HFF-Myc (cell line): Measurements from ENCODE around the gene NXPE3.

Source experiments
- DNase-seq: peaks from one replicate; pipeline ENCODE4 v3.0.0-alpha.2; 2011; ENCODE audit warnings: low read depth; ENCODE audit errors: extremely low read depth
- H3K4me3 ChIP-seq: replicated peaks from 2 replicates; pipeline ENCODE4 v1.5.1; 2011; ENCODE audit warnings: low read depth, mild to moderate bottlenecking, control low read depth, low read length
- TF ChIP-seq, protein P1 (sequence below): IDR thresholded peaks from 2 replicates; pipeline ENCODE4 v1.5.1; 2012; ENCODE audit warnings: mild to moderate bottlenecking, low read depth, low read length, control low read depth; ENCODE audit errors: missing control alignments

NXPE3 gene

DNA sequence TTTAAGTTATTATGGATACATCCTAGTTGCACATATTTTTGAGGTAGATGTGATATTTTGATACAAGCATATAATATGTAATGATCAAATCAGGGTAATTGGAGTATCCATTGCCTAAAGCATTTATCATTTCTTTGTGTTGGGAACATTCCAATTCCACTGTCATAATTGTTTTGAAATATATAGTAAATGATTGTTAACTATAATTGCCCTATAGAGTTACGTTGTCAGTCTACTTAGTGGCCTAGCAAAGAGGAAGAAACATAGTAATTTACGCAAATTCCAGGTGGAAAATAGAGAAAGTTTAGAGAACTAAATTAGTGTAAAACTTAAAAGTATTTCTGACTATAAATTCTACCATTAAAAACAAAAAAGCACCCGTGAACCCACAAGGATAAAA, 24.9 kb downstream of the NXPE3 start:
- DNase-seq, result no peak
- H3K4me3 ChIP-seq, result no peak overlapping the region
- TF ChIP-seq, protein P1, sequence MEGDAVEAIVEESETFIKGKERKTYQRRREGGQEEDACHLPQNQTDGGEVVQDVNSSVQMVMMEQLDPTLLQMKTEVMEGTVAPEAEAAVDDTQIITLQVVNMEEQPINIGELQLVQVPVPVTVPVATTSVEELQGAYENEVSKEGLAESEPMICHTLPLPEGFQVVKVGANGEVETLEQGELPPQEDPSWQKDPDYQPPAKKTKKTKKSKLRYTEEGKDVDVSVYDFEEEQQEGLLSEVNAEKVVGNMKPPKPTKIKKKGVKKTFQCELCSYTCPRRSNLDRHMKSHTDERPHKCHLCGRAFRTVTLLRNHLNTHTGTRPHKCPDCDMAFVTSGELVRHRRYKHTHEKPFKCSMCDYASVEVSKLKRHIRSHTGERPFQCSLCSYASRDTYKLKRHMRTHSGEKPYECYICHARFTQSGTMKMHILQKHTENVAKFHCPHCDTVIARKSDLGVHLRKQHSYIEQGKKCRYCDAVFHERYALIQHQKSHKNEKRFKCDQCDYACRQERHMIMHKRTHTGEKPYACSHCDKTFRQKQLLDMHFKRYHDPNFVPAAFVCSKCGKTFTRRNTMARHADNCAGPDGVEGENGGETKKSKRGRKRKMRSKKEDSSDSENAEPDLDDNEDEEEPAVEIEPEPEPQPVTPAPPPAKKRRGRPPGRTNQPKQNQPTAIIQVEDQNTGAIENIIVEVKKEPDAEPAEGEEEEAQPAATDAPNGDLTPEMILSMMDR, result no peak

DNA sequence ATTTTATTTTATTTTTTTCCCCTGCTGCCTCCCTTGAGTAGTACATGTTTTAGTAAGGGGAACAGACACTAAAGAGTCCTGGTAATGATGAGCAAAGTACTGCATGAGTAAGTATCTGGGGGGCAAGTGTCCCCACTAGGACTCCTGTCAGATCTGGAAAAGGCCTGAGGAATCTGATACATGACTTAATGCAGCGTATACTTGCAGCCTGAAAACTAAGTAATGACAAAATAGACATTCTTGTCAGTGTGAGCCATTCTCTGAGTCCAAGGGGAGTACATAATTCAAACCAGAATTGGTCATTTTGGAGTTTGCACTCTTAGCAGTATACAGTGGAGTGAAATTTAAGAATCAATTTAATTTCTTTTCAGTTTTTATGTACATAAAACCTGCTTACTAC, 27.5 kb downstream of the NXPE3 start:
- TF ChIP-seq, protein P1, result no peak
- no peak for DNase-seq
- H3K4me3 ChIP-seq, result no peak overlapping the region

DNA sequence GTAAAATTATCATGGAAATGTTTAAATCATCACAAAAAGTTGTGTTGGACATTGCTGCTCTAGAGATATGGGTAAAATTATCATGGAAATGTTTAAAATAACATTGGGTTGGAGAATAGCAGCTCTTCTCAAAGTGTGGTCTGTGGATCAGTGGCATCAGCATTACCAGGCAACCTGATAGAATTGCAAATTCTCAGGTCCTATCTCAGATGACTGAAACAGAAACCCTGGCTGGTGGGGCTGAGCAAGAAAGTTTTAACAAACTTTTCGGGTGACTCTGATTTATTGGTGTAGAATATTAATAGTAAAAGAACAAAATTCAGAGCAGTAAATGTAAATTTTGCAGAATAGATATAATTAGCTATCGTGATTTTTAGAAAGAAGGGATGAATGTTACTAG, 28.9 kb downstream of the NXPE3 start:
- no peak overlapping the region for H3K4me3 ChIP-seq
- DNase-seq, result no peak
- TF ChIP-seq, protein P1, result no peak

DNA sequence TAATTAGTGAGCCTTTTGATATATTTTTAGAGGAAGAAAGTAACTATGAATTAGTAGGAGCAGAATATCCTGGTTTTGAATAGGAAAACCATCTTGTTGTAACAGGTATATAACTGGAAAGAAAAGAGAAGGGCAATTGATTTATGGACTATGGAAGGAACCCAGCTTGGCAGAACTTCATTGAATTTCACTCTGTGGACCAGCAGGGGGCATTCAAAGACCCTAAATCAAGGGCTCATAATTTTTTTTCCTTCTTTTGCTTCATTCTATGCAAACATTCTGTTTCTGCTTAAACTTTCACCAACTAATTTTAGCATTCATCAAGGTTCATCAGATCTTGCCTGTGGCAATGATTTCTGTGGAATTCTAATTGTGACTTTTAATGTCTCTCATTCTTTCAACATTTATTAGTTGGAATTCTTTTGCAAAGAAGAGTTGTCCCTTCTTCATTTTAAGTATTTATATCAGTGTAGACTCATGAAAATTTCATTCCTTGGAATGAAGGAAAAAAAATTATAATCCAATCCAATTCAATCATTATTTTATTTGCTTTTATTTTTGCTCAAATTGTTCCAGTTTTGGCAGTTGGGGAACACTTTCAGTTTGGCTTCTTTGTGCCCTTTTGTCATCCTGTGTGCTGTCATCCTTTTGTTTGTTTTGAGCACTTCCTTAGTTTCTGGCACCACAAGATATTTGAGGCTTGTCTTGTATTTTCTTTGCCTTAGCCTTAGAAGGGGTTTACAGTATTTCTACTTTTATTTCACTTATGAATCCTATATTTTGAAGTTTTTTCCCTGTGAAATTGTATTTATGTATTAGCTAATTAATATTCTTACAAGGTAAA, 30.4 kb downstream of the NXPE3 start:
- peak; percentile 20 for DNase-seq
- H3K4me3 ChIP-seq, result no peak overlapping the region

DNA sequence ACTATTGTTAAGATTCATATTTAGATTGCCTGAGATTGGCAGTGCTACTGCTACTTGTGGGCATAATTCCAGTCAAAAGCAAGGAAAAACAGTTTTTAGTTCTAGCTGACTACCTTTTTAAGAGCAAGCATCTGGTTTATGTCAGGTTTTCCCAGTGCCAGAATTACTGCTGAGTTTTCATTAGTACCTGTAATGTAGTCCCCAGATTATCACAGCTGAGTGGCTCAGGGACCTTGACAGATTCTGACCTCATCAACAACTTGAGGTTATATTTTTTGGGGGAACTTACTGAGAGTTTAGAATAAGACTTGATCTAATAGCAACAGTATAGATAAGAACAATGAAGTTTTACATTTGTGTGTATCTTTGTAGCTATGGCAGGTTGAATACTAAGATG, 31.0 kb downstream of the NXPE3 start:
- H3K4me3 ChIP-seq, result no peak overlapping the region
- TF ChIP-seq, protein P1, result no peak
- DNase-seq, result no peak

More for the DNA sequence above, 30.4 kb downstream of the NXPE3 start:
- TF ChIP-seq, protein P1, result peak; percentile 55

DNA sequence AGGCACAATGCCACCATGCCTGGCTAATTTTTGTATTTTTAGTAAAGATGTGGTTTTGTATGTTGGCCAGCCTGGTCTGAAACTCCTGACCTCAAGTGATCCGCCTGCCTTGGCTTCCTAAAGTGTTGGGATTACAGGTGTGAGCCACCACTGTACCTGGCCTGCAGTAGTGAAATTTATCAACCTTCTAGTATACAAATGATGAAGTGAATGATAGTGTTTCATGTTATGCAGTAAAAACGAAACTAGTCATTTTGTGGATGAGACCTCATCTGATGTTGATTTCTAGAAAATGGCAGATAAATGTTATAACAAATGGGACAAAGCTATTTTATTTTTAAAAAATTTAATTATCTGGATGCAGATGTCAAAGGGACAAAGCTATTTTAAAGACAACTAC, 32.9 kb downstream of the NXPE3 start:
- no peak for DNase-seq
- TF ChIP-seq, protein P1, result no peak
- H3K4me3 ChIP-seq, result no peak overlapping the region

DNA sequence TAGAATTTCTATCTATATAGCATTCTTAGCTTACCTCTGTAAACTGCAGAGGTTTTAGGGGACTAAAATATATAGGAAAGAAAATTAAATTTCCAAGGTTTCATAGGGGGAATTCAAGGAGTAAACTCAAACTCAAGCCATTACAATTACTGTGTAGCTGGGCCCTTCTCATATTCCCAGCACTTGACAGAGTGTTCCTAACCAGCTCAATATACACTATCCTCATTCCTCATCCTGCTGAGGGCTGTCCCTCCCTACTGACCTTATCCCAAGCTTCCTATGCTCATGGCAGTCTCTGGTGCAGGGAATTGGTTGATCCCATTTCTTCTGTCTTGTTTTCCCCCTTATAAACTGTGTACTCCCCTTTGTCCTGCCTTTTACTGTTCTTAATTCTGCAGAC, 33.9 kb downstream of the NXPE3 start:
- DNase-seq, result no peak
- H3K4me3 ChIP-seq, result no peak overlapping the region
- TF ChIP-seq, protein P1, result no peak
